Kidney (tissue), 14 donors: ENCODE measurements around the gene NKD2. TPM values are rescaled to one million over a fixed set of nuclear protein-coding genes. Genes with fewer than 3 reads are reported as not detected.

ENCODE experiments used
- DNase-seq, 5 donors: peaks; one replicate each; pipeline ENCODE4 v3.0.0-alpha.2; 2013 to 2020
- FAIRE-seq: peaks from 2 replicates; lab custom pipeline; 2012; peaks lifted over from hg19 to GRCh38; lab: Jason Lieb, UNC
- H3K27ac ChIP-seq, 2 donors: one replicate each; pipeline ENCODE4 v1.7.0; 2013; ENCODE audit warnings: low read depth in 2 of 2, low read length in 2 of 2, inconsistent platforms in 1 of 2
- H3K27me3 ChIP-seq: one replicate; pipeline ENCODE4 v1.7.1; 2013; ENCODE audit warnings: low read length, inconsistent platforms; ENCODE audit not compliant: control insufficient read depth, insufficient read depth
- H3K36me3 ChIP-seq, 3 donors: one replicate each; pipeline versions ENCODE4 v1.7.0 to v1.7.1; 2013; ENCODE audit warnings: low read length in 3 of 3, control low read depth in 1 of 3, inconsistent platforms in 1 of 3; ENCODE audit not compliant: insufficient read depth in 3 of 3, control insufficient read depth in 2 of 3
- H3K4me1 ChIP-seq, 3 donors: one replicate each; pipeline versions ENCODE4 v1.7.0 to v1.7.1; 2013; ENCODE audit warnings: low read length in 3 of 3, inconsistent platforms in 1 of 3, low read depth in 1 of 3; ENCODE audit not compliant: control insufficient read depth in 2 of 3, insufficient read depth in 2 of 3
- H3K4me3 ChIP-seq, 3 donors: one replicate each; pipeline versions ENCODE4 v1.7.0 to v1.8.1; 2013; ENCODE audit warnings: low read length in 3 of 3, control low read depth in 1 of 3, inconsistent platforms in 1 of 3
- H3K9ac ChIP-seq, 3 donors: one replicate each; pipeline versions ENCODE4 v1.7.0 to v1.7.1; 2013; ENCODE audit warnings: low read length in 3 of 3, control low read depth in 1 of 3, inconsistent platforms in 1 of 3
- H3K9me3 ChIP-seq, 3 donors: one replicate each; pipeline versions ENCODE4 v1.7.0 to v1.7.1; 2013; ENCODE audit warnings: low read length in 3 of 3, control low read depth in 1 of 3, inconsistent platforms in 1 of 3; ENCODE audit not compliant: control insufficient read depth in 2 of 3, insufficient read depth in 1 of 3
- CTCF ChIP-seq: IDR thresholded peaks from 3 replicates; pipeline ENCODE4 v1.5.1; 2012; ENCODE audit warnings: mild to moderate bottlenecking, moderate library complexity, borderline replicate concordance; ENCODE audit not compliant: insufficient read depth; ENCODE audit errors: extremely low read depth
- intact Hi-C: fragments of 100-400 bp; cut with DNase I; formaldehyde crosslinking; loops from one replicate; pipeline ENCODE4 v1.11.1; 2022
- polyA plus RNA-seq: library from polyadenylated mRNA; stranded (reverse); fragments of 350-450 nt; fragmentation: Illumina TruSeq; extraction: RNeasy Lipid Tissue Mini Kit (QIAGEN cat#74804); gene quantifications from one replicate; pipeline ENCODE4 v1.2.3, GENCODE V29; 2014; ENCODE audit warnings: low read depth, low replicate concordance; ENCODE audit not compliant: insufficient read depth
- total RNA-seq: library from RNA; stranded (reverse); fragmentation: NEBNext Ultra II Directional; extraction: Animal tissue kit (Norgen Biotek cat#: 25700); gene quantifications from one replicate; pipeline ENCODE4 v1.2.1, GENCODE V29; 2021
- donor health status: control.
- donor health status: control.
- donor health status: control.
- donor health status: control.
- donor health status: control.
- donor health status: DM: yes; HTN: yes; CAD: no.
- donor health status: Normal renal cell carcinoma (clear cell type).

NKD2 gene
- total and polyA plus RNA-seq, 2 donors from 2014 or later: 7.9 to 14.1 TPM

DNA sequence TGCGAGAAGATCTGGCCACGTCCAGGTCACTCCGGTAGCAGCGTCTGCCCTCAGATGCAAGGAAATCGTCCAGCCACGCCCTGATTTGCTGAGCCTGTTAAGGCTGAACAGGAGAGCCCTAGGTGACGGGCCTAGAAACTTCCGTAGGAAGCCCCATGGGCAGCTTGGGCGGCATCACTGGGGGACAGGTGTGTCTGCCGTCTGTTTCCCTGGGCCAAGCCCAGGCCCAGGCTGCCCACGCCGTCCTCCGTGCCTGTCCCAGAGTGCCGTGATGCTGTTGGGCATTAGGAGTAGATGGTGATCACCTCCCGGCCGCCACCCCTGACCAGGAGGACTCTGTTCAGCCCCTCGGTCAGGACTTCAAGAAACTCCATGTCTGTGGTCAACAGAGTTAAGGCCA lies 43.5 kb downstream of the NKD2 start:
- FAIRE-seq: no peak
- no peak for TF ChIP-seq CTCF

DNA sequence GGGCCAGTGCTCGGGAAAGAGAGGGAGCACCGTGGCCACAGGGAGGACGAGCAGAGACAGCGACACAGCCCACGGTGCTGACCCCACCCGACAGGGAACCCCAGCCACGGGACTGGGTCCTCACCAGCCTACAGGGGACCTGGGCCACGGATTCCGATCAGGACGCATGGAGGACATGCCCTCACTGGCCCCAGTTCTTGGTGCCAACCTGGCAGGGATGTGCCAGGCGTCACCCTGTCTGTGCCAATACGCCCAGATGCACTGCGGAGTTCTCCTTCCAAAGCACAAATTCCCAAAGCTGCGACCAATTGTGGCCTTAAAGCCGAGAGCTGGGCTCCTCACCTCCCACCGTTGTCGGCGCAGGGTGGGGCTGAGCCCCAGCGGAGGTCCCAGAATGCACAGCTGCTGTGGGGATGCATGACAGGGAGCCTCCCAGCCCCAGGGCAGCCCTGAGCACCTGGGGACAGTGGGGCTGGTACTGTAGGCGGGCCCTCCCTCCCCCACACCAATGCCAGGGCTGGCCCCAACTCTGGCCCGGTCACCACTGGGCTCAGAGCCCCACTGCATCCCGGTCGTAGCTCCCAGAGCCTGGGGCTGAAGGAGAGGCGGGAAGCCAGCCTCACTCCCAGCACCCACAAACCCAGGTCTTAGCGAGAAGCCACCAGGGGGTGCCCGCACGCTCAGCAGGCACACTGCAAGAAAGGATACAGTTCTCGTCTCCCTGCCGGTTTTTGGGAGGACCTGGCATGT lies 44.2 kb downstream of the NKD2 start:
- intact Hi-C loops: no loop called here
- H3K27ac ChIP-seq: no peak overlapping the region
- DNase-seq (peak in 1 of 5 donors; percentile 70), FAIRE-seq (no peak)
- no peaks in the 10 kb centered on the region for H3K27me3 ChIP-seq
- H3K9ac ChIP-seq: no peak overlapping the region
- no peaks in the 10 kb centered on the region for H3K4me1 ChIP-seq
- no peak overlapping the region for H3K4me3 ChIP-seq
- peaks cover 3 to 35% (median 26%) of the 10 kb centered on the region in 3 donors for H3K36me3 ChIP-seq
- H3K9me3 ChIP-seq: no peaks in the 10 kb centered on the region
- no peak for TF ChIP-seq CTCF

More for the DNA sequence above, 43.5 kb downstream of the NKD2 start:
- Histone ChIP-seq H3K27ac (no peak overlapping the region), H3K4me1 (no peaks in the 10 kb centered on the region), H3K9ac (no peak overlapping the region), H3K36me3 (peaks cover 3 to 29% (median 26%) of the 10 kb centered on the region in 3 donors), H3K4me3 (no peak overlapping the region), H3K27me3 (no peaks in the 10 kb centered on the region), H3K9me3 (peaks cover 0 to 1% (median 0%) of the 10 kb centered on the region in 3 donors)
- DNase-seq: peak in 1 of 5 donors; percentile 65
- intact Hi-C loops: no loop called here

DNA sequence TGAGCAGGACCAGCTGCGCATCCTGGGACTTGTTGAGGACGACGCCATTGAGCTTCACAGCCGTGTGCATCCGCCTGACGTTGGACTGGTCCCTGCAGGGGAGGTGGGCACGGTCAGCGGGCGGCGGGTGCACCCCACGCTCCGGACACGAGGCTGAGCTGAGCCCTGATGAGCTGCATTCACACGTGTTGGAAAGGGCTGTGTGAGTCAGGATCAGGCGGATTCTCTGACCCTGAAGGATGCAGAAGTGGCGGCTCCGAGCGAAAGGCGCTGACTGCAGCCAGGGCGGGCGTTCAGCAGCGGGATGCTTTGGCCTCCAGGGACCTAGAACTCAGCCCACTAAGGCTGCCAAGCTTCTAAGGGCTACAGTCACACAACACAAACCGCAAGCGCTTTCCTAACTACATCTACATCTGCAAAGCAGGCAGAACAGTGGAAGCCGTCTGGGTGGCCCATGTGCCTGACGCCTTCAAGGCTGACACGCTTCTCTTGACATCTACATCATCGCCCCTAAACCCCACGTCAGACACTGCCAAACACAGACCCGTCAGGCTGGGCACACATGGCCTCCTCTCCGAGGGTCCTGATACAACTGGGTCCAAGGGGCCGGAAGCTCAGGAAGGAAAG lies 44.9 kb downstream of the NKD2 start:
- DNase-seq: peak in 1 of 5 donors; percentile 82
- Histone ChIP-seq H3K27ac (no peak overlapping the region), H3K9ac (no peak overlapping the region), H3K27me3 (no peaks in the 10 kb centered on the region), H3K9me3 (no peaks in the 10 kb centered on the region), H3K4me3 (no peak overlapping the region), H3K4me1 (no peaks in the 10 kb centered on the region), H3K36me3 (peaks cover 3 to 42% (median 26%) of the 10 kb centered on the region in 3 donors)
- intact Hi-C loops: no loop called here
- TF ChIP-seq CTCF: no peak
- no peak for FAIRE-seq
